H1 (cell line): ENCODE measurements around the gene CLUH.

Experiments
- EZH2 ChIP-seq: fragments of 200-600 bp; sonication (generic); IDR thresholded peaks from 2 replicates; pipeline ENCODE4 v1.7.1; 2012; ENCODE audit warnings: low read depth, mild to moderate bottlenecking, moderate library complexity, low read length, inconsistent platforms; ENCODE audit not compliant: severe bottlenecking
- KDM1A ChIP-seq: fragments of 200-600, 300-600 bp; sonication (generic); IDR thresholded peaks from 2 replicates; pipeline ENCODE4 v1.7.1; 2016; ENCODE audit warnings: mild to moderate bottlenecking, low read length, borderline replicate concordance
- POLR2A ChIP-seq, 2 experiments: IDR thresholded peaks; 1 replicate in 1 of 2; 2 replicates in 1 of 2; pipeline ENCODE4 v1.6.1; 2011; ENCODE audit warnings: low read depth in 2 of 2, low read length in 2 of 2, mild to moderate bottlenecking in 2 of 2; ENCODE audit errors: control extremely low read depth in 1 of 2
- TF ChIP-seq, protein P1 (sequence below), 3 experiments: IDR thresholded peaks; 1 replicate in 2 of 3; 2 replicates in 1 of 3; pipeline versions ENCODE4 v1.5.1 to v1.6.1; 2011; ENCODE audit warnings: low read length in 3 of 3, mild to moderate bottlenecking in 3 of 3, inconsistent platforms in 2 of 3, low read depth in 1 of 3, moderate library complexity in 1 of 3; ENCODE audit not compliant: insufficient read depth in 1 of 3; ENCODE audit errors: control extremely low read depth in 1 of 3

DNA sequence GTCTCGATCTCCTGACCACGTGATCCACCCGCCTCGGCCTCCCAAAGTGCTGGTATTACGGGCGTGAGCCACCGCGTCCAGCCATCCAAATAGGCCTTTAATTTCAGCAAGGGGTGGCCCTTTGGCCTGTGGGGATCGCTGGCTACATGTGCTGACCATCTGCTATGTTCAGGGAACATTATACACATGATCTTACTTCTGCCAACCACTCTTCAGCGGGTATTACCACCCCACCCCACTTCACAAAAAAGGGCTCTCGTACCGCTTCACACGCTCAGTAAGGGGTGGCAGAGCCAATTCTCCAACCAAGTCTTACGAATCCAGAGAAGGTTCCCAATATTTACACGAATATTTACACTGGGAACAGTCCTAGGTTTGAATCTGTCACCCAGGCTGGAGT is 26.1 kb upstream of the CLUH start:
- TF ChIP-seq EZH2 (no peak), POLR2A (IDR thresholded peaks at IDR 0.05; ENCODE audit: control extremely low read depth in 1 of 2, low read depth in 2 of 2, low read length in 2 of 2) (no peak), KDM1A (no peak)
- TF ChIP-seq, protein P1, sequence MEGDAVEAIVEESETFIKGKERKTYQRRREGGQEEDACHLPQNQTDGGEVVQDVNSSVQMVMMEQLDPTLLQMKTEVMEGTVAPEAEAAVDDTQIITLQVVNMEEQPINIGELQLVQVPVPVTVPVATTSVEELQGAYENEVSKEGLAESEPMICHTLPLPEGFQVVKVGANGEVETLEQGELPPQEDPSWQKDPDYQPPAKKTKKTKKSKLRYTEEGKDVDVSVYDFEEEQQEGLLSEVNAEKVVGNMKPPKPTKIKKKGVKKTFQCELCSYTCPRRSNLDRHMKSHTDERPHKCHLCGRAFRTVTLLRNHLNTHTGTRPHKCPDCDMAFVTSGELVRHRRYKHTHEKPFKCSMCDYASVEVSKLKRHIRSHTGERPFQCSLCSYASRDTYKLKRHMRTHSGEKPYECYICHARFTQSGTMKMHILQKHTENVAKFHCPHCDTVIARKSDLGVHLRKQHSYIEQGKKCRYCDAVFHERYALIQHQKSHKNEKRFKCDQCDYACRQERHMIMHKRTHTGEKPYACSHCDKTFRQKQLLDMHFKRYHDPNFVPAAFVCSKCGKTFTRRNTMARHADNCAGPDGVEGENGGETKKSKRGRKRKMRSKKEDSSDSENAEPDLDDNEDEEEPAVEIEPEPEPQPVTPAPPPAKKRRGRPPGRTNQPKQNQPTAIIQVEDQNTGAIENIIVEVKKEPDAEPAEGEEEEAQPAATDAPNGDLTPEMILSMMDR (IDR thresholded peaks at IDR 0.05; ENCODE audit: control extremely low read depth in 1 of 3, insufficient read depth in 1 of 3, low read depth in 1 of 3, low read length in 3 of 3): no peak
